ENCODE measurements around the gene RAB18. TPM values are rescaled to one million over a fixed set of nuclear protein-coding genes. Genes with fewer than 3 reads are reported as not detected.
"Not testable (repeated sequence)": the region's sequence is repeated elsewhere in the genome, so short reads cannot be mapped to it uniquely, and the experiment has no call there.

Gene RAB18
- total RNA-seq, 1 donor from 2014 or later = 31.3 TPM

GRCh38 chr10:27504808-27505460 is 830 bp downstream of the RAB18 start:
- peak in 1 of 2 donors; percentile 51 for DNase-seq (ENCODE audit: low read depth in 2 of 2)

GRCh38 chr10:27505537-27505936 is 1.4 kb downstream of the RAB18 start:
- DNase-seq (ENCODE audit: low read depth in 2 of 2) = not testable (repeated sequence)

- peak in 1 of 2 donors; percentile 8 for DNase-seq (ENCODE audit: low read depth in 2 of 2)
Observed at GRCh38 chr10:27506280-27506679, 2.2 kb downstream of the RAB18 start.

GRCh38 chr10:27512548-27512947 is 8.4 kb downstream of the RAB18 start:
- DNase-seq (ENCODE audit: low read depth in 2 of 2) = no peak

- peak; percentile 35 to 56 for DNase-seq (ENCODE audit: low read depth in 2 of 2)
Observed at GRCh38 chr10:27513451-27514191, 9.5 kb downstream of the RAB18 start.

- no peak for DNase-seq (ENCODE audit: low read depth in 2 of 2)
Observed at GRCh38 chr10:27514243-27514642, 10.1 kb downstream of the RAB18 start.

GRCh38 chr10:27518261-27518660 is 14.2 kb downstream of the RAB18 start:
- DNase-seq (ENCODE audit: low read depth in 2 of 2) = no peak

- no peak for DNase-seq (ENCODE audit: low read depth in 2 of 2)
Observed at GRCh38 chr10:27525819-27526218, 21.7 kb downstream of the RAB18 start.

- DNase-seq (ENCODE audit: low read depth in 2 of 2) = no peak
Observed at GRCh38 chr10:27526242-27526641, 22.1 kb downstream of the RAB18 start.

- DNase-seq (ENCODE audit: low read depth in 2 of 2) = no peak
Observed at GRCh38 chr10:27527666-27528295, 23.7 kb downstream of the RAB18 start.

- DNase-seq (ENCODE audit: low read depth in 2 of 2) = no peak
Observed at GRCh38 chr10:27529010-27529783, 25.1 kb downstream of the RAB18 start.

- no peak for DNase-seq (ENCODE audit: low read depth in 2 of 2)
Observed at GRCh38 chr10:27530477-27530876, 26.4 kb downstream of the RAB18 start.

GRCh38 chr10:27531336-27531847 is 27.3 kb downstream of the RAB18 start:
- DNase-seq (ENCODE audit: low read depth in 2 of 2) = no peak

- no peak for DNase-seq (ENCODE audit: low read depth in 2 of 2)
Observed at GRCh38 chr10:27534161-27534700, 30.1 kb downstream of the RAB18 start.

- DNase-seq (ENCODE audit: low read depth in 2 of 2) = no peak
Observed at GRCh38 chr10:27535317-27535716, 31.2 kb downstream of the RAB18 start.

GRCh38 chr10:27536437-27536836 is 32.3 kb downstream of the RAB18 start:
- no peak for DNase-seq (ENCODE audit: low read depth in 2 of 2)

GRCh38 chr10:27537166-27537565 is 33.1 kb downstream of the RAB18 start:
- DNase-seq (ENCODE audit: low read depth in 2 of 2) = no peak

- DNase-seq (ENCODE audit: low read depth in 2 of 2) = no peak
Observed at GRCh38 chr10:27537787-27538186, 33.7 kb downstream of the RAB18 start.

- DNase-seq (ENCODE audit: low read depth in 2 of 2) = no peak
Observed at GRCh38 chr10:27540672-27541071, 36.6 kb downstream of the RAB18 start.

GRCh38 chr10:27541796-27542729 is 38.0 kb downstream of the RAB18 start:
- no peak for DNase-seq (ENCODE audit: low read depth in 2 of 2)

All from dermis microvascular lymphatic vessel endothelial cell (primary cell).